Epithelial cell of proximal tubule (primary cell): Measurements from ENCODE around the gene CHAD. TPM values are rescaled to one million over a fixed set of nuclear protein-coding genes. Genes with fewer than 3 reads are reported as not detected.

Source experiments
- DNase-seq: peaks from one replicate; pipeline ENCODE4 v3.0.0-alpha.2; 2011; ENCODE audit warnings: low read depth
- H3K4me3 ChIP-seq: 2 replicates; pipeline ENCODE4 v1.5.1; 2011; ENCODE audit warnings: low read depth, mild to moderate bottlenecking, low read length
- CTCF ChIP-seq: conservative IDR thresholded peaks from 2 replicates; pipeline ENCODE4 v1.5.1; 2012; ENCODE audit warnings: low read depth, mild to moderate bottlenecking, low read length
- total RNA-seq: library from RNA; depleted of rRNA; stranded (reverse); fragments of >200 nt; gene quantifications from 2 replicates; pipeline ENCODE4 v1.2.3, GENCODE V29; 2015

CHAD gene
- total RNA-seq = not detected in 2 replicates

- no peak for TF ChIP-seq CTCF
Observed at GRCh38 chr17:50468304-50469207, at the start of gene CHAD. TSS of gene CHAD (minus strand) at chr17:50468880. CDS start at chr17:50468813, 67 bp downstream.

GRCh38 chr17:50517504-50518383 is 49.1 kb upstream of the CHAD start:
- no peak for TF ChIP-seq CTCF
- DNase-seq = no peak
- no peak overlapping the region for H3K4me3 ChIP-seq

More at GRCh38 chr17:50468304-50469207, at the start of gene CHAD:
- DNase-seq = no peak
- H3K4me3 ChIP-seq = no peak within 1 kb of the TSS

- TF ChIP-seq CTCF = no peak
- DNase-seq = no peak
- no peak overlapping the region for H3K4me3 ChIP-seq
Observed at GRCh38 chr17:50517011-50517410, 48.3 kb upstream of the CHAD start.

- DNase-seq = peak; percentile 35
- no peak overlapping the region for H3K4me3 ChIP-seq
- TF ChIP-seq CTCF = no peak
Observed at GRCh38 chr17:50514936-50515702, 46.4 kb upstream of the CHAD start.

GRCh38 chr17:50514388-50514787 is 45.7 kb upstream of the CHAD start:
- no peak overlapping the region for H3K4me3 ChIP-seq
- no peak for TF ChIP-seq CTCF
- no peak for DNase-seq

GRCh38 chr17:50513495-50513894 is 44.8 kb upstream of the CHAD start:
- H3K4me3 ChIP-seq = no peak overlapping the region
- no peak for TF ChIP-seq CTCF
- no peak for DNase-seq
